ENCODE data around the gene KAT5. TPM values are rescaled to one million over a fixed set of nuclear protein-coding genes. Genes with fewer than 3 reads are reported as not detected.
A peak's percentile ranks its signal among the peaks of the same experiment; 100 is the strongest.

KAT5 gene
- total RNA-seq, 4 donors from 2014 or later, result 49.7 to 84.9 (median 81.6) TPM

DNA sequence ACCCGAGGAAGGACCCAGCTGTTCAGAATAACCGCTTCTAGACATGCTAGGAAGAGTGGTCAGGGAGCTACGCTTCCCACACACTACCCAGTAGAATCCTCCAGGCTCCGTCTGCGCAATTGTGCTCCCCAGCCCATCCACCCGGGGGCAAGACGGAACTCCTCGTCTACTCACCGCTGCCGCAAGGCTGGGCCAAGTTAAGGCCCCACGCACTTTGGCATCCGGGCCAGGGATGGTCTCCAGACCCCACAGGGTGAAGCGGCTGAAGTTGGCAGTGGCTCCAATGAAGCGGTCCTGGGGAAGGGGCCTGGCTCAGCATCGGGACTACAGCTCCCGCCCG is 7.8 kb downstream of the KAT5 start:
- no CpG with 5 or more reads among the region's 17 CpGs for WGBS, 2 donors (ENCODE audit: low coverage in 1 of 2)
- peaks cover 3 to 43% (median 11%) of the 10 kb centered on the region in 3 donors for H3K4me1 ChIP-seq
- ATAC-seq, result peak; percentile 10
- peak overlapping the region; percentile 65 to 83 for H3K4me3 ChIP-seq
- H3K36me3 ChIP-seq, result peaks cover 0 to 48% of the 10 kb centered on the region in 2 donors
- H3K27ac ChIP-seq, result peak overlapping the region; percentile 71 to 96 (median 93)
- H3K27me3 ChIP-seq, result no peaks in the 10 kb centered on the region
- peak; percentile 4 for TF ChIP-seq POLR2AphosphoS5 (IDR thresholded peaks at IDR 0.05)
- no peak for TF ChIP-seq EP300 (IDR thresholded peaks at IDR 0.05)
- TF ChIP-seq POLR2A (IDR thresholded peaks at IDR 0.05), result no peak
- H3K9me3 ChIP-seq, result no peaks in the 10 kb centered on the region

DNA sequence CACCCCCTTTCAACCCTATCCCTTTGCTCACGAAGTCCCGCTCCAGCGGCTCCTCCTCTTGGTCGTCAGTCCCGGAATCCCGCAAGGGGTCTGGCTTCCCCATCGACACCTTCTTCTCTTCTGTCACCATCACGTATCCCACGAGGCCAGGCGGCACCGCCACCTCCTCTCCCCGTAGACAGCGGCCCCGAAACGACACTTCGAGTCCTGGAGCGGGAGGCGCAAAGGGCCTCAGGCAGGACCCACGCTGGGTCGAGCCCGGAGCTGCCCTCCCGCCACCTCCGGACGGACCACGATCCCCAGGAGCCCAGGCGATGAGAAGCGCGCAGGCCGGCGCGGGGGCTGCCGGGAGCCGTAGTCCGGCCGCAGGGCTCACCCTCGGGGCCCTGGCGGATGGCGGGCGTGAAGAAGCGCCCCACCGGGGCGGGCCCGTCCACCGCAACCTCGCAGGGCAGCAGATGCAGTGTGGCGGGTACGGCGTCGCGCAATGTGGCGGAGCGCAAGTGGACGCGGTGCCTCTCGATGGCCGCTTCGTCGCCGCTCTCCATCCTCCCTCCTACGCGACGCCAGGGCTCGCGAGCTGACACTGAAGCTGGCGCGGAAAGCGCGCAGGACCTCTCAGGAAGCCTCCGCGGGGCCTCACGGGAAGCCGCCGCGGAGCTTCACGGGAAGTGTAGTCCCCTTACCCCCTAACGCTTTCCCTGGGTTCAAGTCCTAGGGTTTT is 8.3 kb downstream of the KAT5 start, which contains the start of gene RNASEH2C:
Gene RNASEH2C, minus strand, starts transcription at position 588 of the 724 bp plus-strand sequence. Its CDS starts 40 bp downstream, at position 548.
- H3K4me1 ChIP-seq, result peaks cover 3 to 43% (median 11%) of the 10 kb centered on the region in 3 donors
- peak; percentile 94 for ATAC-seq
- H3K4me3 ChIP-seq, result peak within 1 kb of the TSS; percentile 65 to 83
- TF ChIP-seq POLR2A (IDR thresholded peaks at IDR 0.05) (peak; percentile 80 to 87), EP300 (IDR thresholded peaks at IDR 0.05) (no peak), CTCF (IDR thresholded peaks at IDR 0.05) (peak in 3 of 4 experiments; percentile 24 to 43 (median 28)), POLR2AphosphoS5 (IDR thresholded peaks at IDR 0.05) (peak; percentile 85)
- H3K9me3 ChIP-seq, result no peaks in the 10 kb centered on the region
- peaks cover 0 to 43% of the 10 kb centered on the region in 2 donors for H3K36me3 ChIP-seq
- peak within 1 kb of the TSS; percentile 71 to 96 (median 93) for H3K27ac ChIP-seq
- 0% methylated on average over 13 to 15 of the region's 76 CpGs for WGBS, 2 donors (ENCODE audit: low coverage in 1 of 2)
- no peaks in the 10 kb centered on the region for H3K27me3 ChIP-seq

DNA sequence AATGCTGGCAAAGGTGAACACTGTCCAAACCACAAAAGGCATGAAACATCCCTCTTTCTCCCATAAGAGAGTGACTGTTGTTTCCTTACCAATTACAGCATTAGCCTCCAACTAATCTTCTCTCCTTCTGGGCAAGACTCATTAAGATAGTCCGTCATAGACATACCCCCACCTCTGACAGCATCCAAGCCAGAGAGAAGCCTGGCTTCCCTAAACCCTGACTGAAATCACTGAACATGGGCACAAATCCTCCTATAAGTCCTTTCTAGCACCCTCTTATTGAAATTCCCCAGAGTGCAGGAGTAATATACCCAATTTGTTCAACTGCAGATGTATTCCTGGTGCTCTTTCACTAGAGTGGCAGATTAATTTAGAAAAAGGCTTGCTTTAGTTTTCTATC is 10.2 kb downstream of the KAT5 start:
- WGBS, 2 donors (ENCODE audit: low coverage in 1 of 2), result 45% methylated on average over 1 of the region's 1 CpG; no CpG with 5 or more reads in 1 of the 2 donors
- no peaks in the 10 kb centered on the region for H3K9me3 ChIP-seq
- TF ChIP-seq POLR2AphosphoS5 (IDR thresholded peaks at IDR 0.05), result no peak
- no peak for TF ChIP-seq POLR2A (IDR thresholded peaks at IDR 0.05)
- no peak for TF ChIP-seq CTCF (IDR thresholded peaks at IDR 0.05)
- no peak for TF ChIP-seq EP300 (IDR thresholded peaks at IDR 0.05)
- H3K27ac ChIP-seq, result no peak overlapping the region
- peaks cover 3 to 35% (median 11%) of the 10 kb centered on the region in 3 donors for H3K4me1 ChIP-seq
- H3K27me3 ChIP-seq, result no peaks in the 10 kb centered on the region
- H3K36me3 ChIP-seq, result peaks cover 0 to 24% of the 10 kb centered on the region in 2 donors
- H3K4me3 ChIP-seq, result no peak overlapping the region
- ATAC-seq, result no peak

- Histone ChIP-seq H3K9me3 (peaks cover 0 to 1% (median 0%) of the 10 kb centered on the region in 3 donors), H3K4me1 (no peaks in the 10 kb centered on the region), H3K27ac (no peak overlapping the region), H3K27me3 (no peaks in the 10 kb centered on the region), H3K4me3 (no peak overlapping the region), H3K36me3 (no peaks in the 10 kb centered on the region)
- TF ChIP-seq CTCF (IDR thresholded peaks at IDR 0.05) (no peak), EP300 (IDR thresholded peaks at IDR 0.05) (no peak), POLR2AphosphoS5 (IDR thresholded peaks at IDR 0.05) (no peak)
- 60 to 78% methylated on average over 1 of the region's 6 CpGs for WGBS, 2 donors (ENCODE audit: low coverage in 1 of 2)
- ATAC-seq, result no peak
Measured at GRCh38 chr11:65726660-65727059, 14.6 kb downstream of the KAT5 start.

DNA sequence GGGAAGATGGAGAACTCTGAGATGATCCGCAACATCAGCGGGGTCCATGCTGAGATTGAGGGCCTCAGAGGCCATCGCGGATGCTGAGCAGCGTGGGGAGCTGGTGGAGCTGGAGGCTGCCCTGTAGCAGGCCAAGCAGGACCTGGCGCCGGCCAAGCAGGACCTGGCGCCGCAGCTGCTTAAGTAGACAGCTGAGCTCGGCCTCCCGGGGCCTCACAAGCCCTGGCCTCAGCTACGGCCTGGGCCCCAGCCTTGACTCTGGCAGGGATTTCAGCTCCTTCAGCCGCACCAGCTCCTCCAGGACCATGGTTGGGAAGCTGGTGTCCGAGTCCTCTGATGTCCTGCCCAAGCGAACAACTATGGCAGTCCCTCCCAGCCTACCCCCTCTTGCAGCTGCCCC is 15.8 kb downstream of the KAT5 start:
- H3K36me3 ChIP-seq, result no peaks in the 10 kb centered on the region
- no peaks in the 10 kb centered on the region for H3K27me3 ChIP-seq
- no peak for ATAC-seq
- 100% methylated on average over 2 of the region's 15 CpGs; no CpG with 5 or more reads in 1 of the 2 donors for WGBS, 2 donors (ENCODE audit: low coverage in 1 of 2)
- TF ChIP-seq POLR2AphosphoS5 (IDR thresholded peaks at IDR 0.05) (no peak), CTCF (IDR thresholded peaks at IDR 0.05) (no peak), POLR2A (IDR thresholded peaks at IDR 0.05) (no peak), EP300 (IDR thresholded peaks at IDR 0.05) (no peak)
- H3K9me3 ChIP-seq, result peaks cover 0 to 11% (median 0%) of the 10 kb centered on the region in 3 donors
- no peak overlapping the region for H3K27ac ChIP-seq
- H3K4me3 ChIP-seq, result no peak overlapping the region
- H3K4me1 ChIP-seq, result no peaks in the 10 kb centered on the region
